NCI-H1105 treated with DMSO at 0.1 percent for 48 hours (cell line): ENCODE measurements around the gene BIN1.

ENCODE experiments used
- DNase-seq: peaks from one replicate; lab custom pipeline; 2025; lab: John Stamatoyannopoulos, UW

BIN1 gene

DNA sequence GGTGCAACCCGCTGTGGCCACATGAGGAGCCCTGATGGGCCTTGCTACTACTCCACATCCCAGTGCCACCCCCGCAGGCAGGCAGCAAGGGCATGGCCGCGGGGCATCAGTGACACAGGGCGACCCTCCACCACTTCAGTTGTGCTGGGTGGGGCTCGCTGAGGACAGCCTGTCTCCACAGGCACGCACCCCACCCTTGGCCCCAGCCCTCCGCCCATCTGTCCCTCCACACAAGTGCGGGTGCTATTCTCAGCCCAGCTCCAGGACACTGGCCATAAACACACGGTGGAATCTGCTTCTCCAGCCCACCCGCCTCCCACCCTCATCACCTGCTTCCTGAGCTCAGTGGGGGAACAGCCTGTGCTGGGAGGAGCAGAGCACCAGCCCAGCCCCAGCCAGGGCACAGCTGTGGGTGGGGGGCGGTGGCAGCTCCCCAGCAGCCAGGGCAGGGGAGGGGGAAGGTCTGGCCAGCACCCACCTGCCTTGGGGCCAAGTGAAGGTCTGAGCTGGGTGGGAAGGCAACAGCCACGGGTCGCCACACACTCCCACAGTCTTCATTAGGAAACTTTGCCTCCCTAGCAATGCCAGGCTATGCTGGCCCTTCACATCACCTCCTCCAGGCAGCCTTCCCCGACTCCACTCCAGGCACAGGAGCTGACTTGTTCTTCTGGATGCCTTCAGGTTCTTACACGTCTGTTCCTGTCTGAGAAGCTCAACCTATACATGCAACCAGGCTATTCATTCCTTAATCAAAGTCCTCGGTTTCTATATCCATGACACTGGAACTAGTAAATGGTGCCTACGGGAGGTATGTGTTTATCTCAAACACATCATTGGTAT, 16.5 kb downstream of the BIN1 start:
- DNase-seq = no peak

DNA sequence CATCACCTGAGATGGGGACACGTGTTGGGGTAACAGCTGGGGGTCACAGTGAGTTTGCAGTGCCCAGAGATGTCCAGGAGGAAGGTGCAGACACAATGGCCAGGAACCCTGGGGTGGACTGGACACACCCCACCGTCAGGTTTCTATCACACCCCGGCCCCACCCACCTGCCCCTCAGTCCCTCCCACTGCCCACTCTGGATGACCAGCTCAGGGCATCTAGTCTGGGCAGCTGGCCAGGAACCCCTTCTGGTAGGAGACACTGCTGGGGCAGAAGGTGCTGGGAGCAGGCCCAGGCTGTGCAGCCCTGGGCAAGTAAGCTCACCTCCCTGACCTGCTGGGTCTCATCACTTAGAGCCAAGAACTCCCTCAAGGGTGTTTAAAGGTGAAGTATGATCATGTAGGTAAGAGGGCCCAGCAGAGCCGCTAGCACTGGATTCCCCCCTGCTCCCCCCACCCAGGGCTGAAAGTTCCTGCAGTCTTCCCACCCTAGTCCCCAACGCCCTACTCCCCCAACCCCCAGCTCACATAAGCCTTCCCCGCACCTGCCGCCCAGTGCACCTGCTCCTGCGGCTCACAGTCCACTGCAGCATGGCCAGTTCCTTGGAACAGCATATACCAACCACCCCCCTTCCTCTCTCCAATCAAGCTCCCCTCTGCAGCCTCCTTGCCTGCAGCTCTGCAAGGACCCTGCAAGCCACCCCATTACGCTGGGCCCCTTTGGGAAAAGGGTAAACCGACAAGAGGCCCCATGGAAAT, 17.3 kb downstream of the BIN1 start:
- DNase-seq = no peak

DNA sequence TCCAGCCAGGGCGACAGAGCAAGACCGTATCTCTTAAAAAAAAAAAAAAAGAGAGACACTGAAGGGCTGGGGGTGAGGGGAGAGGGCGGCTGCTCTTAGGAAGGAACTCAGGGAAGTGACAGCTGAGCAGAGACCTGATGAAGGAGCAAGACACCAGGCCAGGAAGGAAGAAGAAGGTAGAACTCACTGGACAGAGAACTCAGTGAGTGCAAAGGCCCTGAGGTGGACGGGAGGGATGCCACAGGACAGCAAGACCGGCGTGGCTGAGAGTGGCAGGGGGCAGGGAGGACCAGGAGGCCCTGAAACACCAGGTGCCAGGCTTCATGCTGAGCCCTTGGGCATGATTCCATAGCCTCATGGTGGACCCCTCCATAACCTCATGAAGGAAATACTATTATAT, 18.2 kb downstream of the BIN1 start:
- DNase-seq = no peak

DNA sequence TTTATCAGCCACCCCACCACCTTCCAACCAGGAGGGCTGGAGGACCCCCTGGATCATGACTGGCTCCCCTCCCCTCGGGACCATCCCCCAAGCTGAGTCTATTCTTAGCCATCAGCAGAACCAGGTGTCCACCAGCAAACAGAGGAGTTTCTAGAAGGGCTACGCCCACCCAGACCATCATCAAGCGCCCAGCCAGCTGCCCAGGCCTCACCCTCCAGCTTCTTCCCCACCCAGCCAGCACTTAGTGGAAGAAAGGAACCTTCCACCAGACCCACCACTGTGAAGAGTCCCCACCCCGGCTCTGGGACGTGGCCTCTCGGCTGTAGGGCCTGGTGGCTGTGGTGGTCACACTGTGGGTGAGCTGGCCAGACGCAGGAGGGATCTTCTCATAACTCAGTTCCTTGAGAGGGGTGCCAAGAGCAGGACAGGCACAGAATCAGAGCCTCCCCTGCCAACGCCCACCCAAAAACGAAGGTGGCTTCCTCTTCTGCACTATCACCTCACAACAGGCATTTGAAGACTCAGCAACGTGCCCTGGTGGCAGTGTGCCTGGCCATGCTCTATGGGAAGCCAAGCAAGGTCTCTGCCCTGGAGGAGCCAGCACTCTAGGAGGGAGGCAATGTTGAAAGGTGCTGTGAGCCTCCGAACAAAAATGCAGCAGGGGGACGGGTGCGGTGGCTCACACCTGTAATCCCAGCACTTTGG, 19.0 kb downstream of the BIN1 start:
- DNase-seq = no peak

DNA sequence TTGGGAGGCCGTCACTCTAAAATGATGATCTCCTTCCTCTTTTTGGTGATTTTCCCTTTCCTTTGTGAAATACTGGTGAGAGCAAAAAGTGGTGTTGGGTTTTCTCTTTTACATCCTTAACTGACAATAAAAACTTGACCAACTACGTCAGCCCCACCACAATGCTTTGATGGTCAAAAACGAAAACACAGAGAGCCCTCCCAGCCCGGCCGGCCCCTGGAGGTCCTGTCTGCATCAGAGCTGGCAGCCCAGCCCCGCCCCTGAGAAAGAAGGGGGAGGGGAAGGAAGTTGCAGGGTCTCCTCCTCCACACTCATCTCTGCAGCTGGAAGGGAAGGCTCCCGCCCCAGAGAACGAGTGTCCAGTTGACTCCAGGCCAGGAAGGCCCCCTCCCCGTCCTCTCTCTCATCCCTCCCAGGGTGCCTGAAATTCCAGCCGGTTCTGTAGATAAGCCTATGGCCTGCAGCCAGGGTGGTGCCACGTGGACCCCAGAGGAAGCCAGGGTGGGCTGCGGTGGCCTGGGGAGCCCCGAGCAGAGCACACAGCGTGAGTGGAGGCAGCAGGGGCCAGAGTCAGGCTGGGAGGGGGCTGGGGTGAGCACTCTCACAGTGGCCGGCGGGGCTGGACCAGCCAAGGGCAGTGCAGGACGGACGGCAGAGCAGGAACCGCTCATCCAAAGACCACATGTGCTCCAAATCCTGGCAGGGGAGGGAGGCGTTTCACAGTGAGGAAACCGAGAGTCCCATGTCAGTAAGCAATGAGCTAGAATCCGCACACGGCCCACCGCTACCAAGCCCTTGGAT, 19.8 kb downstream of the BIN1 start:
- no peak for DNase-seq

DNA sequence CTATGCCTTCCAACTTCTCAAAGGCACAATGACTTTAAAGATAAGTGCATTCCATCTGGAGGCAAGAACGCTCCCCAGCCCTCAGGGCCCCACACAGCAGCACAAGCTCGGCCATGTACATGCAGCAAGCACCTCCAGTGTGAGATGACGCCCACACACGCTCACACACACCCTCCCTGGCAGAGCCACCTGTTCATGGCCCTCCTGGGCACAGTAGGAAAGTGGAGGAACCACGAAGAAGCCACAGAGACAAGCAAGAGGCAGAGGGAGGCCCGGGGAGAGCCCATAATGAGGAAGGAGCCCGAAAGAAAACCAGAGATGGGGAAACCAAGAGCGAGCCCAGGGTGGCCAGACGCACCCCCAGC, 21.7 kb downstream of the BIN1 start:
- DNase-seq = no peak

DNA sequence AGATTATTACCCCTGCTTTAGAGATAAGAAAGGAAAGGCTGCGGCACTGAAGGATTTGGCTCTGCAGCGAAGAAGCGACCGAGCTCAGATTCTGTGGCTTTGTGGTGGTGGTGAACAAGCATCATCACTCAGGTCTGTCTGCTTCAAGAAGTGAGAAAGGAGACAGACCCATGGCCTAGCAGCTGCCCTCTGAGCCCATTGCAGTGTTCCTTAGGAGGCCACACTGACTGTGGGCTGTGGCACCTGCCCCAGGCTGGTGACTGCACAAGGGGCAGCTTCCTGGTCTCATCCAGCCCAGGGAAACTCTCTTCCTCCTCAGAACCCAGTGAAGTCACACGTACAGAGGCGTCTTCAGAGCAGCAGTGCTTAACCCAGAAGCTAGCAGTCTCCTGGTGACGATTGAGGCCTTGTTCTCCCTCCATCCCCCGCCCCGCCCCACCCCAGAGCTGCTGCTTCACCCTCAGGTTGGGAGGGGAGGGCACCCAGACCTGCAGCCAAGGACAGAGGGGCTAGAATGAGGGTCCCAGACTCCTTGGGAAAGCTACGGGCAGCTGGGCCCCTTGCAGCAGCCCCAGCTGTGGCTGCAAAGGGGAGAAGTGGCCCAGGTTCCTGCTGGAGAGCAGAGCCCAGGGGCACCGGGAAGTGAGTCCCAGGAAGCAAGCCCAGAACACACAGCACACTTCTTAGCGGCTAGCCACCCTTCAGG, 22.2 kb downstream of the BIN1 start:
- DNase-seq = no peak

DNA sequence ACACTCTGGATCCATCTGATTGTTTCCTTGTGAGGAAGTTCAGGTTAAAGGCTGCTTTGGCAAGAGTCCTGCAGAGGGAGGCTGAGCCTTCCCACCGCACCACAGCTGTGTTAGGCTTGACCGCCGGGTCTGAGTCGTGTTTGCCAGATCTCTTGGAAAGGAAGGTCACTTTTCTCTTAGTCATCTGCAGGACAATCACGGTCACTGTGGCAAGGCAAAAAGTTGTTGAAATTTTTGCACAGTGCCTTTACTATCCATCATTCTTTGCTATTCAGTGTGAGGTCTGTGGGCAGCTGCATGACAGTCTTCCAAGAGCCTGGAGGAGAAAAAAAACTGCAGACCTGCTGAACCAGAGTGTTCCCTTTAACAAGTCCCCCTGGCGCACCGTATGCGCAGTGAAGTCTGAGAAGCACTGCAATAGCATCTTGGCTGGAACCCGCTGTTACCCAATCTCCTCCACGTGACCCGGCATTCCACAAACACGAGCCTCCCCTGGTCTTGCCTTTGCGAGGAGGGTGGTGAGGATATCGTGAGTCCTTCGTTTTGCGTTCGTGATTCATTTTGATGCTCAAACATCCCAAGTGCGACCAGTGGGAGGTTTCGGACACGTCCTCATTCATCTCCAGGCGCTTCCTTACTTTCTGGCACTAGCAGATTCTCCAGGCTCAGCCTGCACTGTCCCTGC, 23.0 kb downstream of the BIN1 start:
- DNase-seq = no peak

DNA sequence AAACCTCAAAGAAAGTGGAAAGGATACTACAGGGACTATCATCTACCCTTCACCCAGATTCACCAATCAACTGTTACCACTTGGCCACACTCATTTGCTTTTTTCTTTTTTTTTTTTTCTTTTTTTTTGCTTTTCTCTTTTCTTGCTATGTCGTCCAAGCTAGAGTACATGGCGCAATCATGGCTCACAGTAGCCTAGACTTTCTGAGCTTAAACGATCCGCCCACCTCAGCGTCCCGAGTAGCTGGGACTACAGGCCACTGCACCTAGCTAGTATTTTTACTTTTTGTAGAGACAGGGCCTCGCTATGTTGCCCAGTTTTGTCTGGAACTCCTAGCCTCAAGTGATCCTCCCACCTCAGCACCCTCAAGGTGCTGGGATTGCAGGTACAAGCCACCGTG, 24.0 kb downstream of the BIN1 start:
- no peak for DNase-seq

DNA sequence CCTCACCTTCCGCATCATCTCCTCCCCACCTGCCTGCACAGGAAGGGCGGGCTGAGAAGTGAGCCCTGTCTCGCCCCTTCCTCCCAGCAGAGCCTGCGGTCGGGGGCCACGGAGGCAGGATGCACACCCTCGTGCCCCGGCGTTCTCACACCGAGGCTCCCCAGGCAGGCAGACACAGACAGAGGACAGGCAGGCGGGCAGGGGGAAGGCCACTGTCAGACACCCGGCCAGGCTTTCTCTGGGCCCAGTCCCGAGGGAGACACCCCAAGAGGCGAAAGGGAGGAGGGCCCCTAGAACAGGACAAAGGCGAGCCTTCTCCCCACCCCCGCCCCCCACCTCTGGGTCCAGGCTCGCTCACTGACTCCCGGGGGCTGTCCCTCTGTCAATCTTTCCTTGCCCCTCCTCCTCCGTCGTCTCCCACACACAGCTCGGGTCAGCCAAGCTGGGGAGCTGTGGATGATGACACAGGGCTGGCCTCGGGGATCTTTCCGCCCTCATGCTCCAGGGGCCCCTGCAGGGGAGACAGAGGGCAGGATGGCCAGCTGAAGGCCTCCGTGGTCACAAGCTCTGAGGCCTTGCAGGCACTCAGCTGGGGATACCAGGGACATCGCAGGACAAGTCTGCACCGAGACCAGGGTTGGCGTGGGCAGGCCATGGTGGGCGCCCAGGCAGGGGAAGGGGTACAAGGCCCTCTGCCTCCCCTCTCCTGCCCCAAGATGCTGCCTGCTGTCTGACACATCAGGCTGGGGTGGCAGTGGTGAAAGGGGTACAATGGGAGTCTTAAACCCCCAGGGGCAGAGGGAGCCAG, 24.9 kb downstream of the BIN1 start:
- no peak for DNase-seq

DNA sequence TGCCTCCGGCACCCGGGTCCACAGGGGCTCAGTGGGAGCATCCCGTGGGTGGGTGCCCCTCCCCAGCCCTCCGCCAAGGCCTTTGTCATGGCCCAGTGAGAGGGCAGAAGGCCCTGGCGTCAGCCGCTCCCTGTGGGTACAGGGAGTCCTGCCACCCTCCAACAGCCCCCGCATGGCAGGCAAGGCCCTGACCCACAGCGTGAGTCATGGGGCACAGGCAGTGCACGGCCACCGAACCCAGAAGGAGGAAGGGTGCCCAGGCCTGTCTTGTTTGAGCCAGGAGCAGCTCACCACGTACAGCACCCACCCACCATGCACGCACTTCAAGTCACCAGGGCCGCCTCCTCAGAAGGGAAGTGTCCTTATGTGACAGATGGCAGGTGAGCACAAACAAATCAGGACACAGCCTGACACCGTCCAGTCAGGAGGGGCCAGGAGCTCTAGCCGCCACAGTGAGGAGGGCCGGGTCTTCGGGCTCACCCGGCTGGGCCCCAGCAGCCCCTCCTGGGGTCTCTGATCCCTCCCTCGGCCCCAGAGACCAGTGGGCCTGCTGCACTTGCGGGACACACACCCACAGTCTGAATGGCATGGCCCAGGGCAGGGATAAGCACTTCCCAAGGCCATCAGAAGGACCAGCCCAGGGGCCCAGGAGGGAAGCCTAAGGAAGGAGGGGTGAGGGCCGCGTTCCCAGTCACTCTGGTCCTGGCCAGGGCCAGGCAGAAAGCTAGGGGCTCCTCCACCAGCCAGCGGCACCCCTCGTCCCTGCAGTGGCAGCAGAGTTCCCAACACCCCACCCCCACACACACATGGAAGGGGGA, 25.8 kb downstream of the BIN1 start:
- no peak for DNase-seq

DNA sequence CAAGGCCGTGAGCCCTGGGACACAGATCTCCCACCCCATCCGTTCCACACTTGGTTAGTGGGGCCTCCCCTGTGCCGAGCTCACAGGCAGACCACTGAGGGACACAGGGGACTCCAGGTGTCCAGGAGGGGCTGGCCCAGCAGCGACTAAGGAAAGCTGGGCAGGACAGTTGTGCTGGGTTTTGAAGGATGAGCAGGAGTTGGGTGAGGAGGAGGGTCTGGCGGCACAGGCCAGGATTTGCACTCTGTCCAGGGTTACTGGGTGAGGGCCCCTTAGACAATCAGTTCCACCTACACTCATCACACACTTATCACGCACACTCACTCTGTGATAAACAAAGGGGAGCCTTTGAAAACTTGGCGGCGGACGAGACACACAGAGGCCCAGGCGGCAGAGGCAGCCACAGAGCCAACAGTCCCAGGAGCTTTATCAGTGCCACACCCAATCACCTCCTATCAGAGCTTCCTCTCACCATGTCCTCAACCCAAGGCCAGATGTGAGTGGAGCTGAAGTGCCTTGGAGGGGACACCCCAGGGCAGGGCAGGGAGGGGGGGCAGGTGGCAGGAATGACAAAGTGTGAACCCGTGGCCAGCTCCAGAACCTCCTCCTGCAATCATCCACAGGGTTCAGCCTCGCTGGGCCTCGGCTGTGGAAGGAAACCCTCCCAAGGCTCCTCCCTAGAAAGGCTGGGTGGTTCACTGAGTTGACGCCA, 26.6 kb downstream of the BIN1 start:
- no peak for DNase-seq

DNA sequence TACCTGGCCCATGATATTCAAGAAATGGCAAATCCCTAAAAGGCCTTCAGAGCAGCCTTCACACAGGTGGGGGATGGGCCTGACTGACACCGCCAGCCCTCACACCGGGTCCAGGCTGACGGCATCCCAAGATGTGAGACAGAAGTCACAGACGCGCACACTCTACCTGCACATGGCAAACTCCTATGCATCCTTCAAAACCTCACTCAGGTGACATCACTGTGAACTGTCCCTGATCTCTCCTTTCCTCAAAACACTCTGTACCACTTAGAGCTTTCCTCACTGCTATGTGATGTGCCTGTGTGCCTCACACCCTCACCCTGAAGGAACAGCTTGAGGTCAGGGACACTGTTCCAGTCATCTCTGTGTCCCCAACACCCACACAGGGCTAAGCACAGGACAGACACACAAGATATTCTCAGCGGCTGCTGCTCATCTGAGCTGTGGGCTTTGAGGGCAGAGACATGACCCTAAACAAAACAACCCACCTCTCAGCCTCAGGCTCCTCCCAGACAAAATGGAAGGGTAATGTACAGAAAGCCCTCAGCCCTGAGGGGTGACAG, 27.5 kb downstream of the BIN1 start:
- DNase-seq = no peak

DNA sequence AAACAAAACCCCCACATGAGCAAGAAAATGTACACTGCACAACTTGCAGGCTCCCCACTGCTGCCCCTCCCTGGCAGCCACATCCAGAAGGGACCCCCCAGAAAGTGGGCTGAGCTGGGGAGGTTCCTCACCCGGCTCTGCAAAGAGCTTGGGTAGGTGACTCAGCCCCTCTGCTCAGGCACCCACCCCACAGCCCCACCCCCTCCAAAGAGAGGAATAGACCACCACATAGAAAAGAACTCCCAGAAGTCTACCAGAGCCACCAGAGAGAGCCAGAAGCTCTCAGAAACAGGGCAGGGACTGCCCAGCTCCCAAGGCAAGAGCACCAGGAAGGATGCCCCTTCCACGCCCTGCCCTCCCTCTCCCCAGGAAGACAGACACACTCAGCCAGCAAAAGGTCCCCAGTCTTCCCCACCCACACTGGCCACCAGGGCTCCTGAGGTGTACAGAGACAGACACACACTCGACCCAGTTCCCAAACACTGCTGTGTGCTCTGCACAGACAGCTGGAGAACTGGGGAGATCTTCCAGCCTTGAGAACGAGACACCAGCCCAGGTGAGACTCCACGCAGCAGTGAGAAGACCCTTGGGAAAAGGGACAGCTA, 28.2 kb downstream of the BIN1 start:
- DNase-seq = no peak

DNA sequence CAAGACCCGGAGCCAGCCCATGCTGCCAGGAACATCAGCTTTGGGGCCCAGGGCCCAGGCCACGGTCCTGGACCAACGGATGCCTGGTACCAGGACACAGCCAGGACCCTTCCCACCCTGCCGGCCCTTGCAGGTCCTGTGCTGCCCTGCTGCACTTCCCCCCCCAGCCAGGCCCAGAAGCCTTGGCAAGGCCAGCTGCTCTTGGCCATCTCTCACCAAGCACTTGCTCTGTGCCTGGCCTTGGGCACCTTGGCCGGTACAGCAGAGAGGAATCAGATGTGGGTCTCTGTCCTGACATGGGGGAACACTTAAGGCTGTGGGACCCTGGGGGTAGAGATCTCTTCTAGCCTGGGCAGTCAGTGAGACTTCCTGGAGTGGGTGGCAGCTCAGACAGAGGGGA, 28.9 kb downstream of the BIN1 start:
- no peak for DNase-seq

DNA sequence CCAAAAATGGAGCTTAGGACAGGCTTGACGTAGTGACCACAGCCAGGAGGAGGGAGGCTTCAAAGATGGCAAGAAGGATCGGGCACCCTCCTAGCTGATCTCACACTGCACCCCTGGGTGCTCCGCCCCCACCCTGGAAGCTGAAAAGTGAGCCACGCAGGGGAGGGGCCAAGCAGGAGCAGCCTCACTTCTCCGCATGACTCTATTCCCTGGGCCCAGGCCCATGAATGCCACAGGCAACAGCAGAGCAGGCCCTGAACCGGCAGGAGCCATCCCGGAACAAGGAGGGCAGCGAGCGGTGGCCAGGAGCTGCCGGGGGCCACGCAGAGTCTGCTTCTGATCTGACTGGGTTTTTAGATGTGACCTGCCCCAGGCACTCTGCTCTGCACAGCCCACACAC, 30.0 kb downstream of the BIN1 start:
- DNase-seq = no peak

DNA sequence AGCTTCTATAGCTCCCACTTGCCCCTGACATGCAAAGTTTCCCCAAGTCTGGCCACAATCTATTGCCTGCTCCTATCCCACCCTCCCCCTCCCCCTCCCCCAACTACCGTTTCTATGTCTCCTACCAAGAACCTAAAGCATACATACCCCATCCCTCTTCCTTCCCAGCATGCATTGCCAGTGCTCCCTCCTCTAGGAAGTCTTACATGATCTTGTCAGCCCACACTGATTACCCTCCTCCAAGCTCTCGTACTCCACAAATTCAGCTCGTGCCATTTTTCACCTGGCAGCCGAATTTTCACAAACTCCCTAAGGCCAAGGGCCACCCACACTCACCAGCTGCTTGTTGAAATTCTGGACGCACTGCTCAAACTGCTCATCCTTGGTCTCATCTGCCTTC, 30.7 kb downstream of the BIN1 start:
- no peak for DNase-seq

DNA sequence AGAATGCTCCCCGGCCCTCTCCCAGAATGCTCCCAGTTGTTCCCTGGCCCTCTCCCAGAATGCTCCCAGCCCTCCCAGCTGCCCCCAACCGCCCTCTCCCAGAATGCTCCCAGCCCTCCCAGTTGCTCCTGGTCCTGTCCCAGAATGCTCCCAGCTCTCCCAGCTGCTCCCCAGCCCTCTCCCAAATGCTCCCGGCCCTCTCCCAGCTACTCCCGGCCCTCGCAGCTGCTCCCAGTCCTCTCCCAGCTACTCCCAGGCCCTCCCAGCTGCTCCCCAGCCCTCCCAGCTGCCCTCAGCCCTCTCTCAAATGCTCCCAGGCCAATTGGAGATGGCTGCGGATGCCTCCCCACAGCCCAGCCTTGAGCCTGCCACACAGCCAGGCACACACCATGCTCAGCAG, 31.1 kb downstream of the BIN1 start:
- no peak for DNase-seq
